Prostate gland (tissue), 2 donors: ENCODE data around the gene HTATIP2. TPM values are rescaled to one million over a fixed set of nuclear protein-coding genes. Genes with fewer than 3 reads are reported as not detected.

Experiments
- DNase-seq: peaks from one replicate; pipeline ENCODE4 v3.0.0-alpha.2; 2019; ENCODE audit warnings: low spot score
- H3K27ac ChIP-seq, 2 donors: fragments of 200-600 bp; sonication (generic); 2 replicates each; pipeline ENCODE4 v1.5.1; 2017 to 2019
- H3K27me3 ChIP-seq: fragments of 200-600 bp; sonication (generic); replicated peaks from 2 replicates; pipeline ENCODE4 v1.5.1; 2019; ENCODE audit not compliant: insufficient read depth
- H3K36me3 ChIP-seq, 2 donors: fragments of 200-600 bp; sonication (generic); 1 replicate in 1 of 2; 2 replicates in 1 of 2; pipeline versions ENCODE4 v1.5.1 to v1.8.1; 2017 to 2019
- H3K4me1 ChIP-seq: fragments of 200-600 bp; sonication (generic); replicated peaks from 2 replicates; pipeline ENCODE4 v1.5.1; 2019
- H3K4me3 ChIP-seq, 2 donors: fragments of 200-600 bp; sonication (generic); 2 replicates each; pipeline ENCODE4 v1.5.1; 2017 to 2019
- H3K9me3 ChIP-seq: fragments of 200-600 bp; sonication (generic); 2 replicates; pipeline ENCODE4 v1.5.1; 2017
- CTCF ChIP-seq, 4 experiments: fragments of 200-600 bp in 2 of 4; fragments of 450-650 bp in 2 of 4; sonication (generic) in 2 of 4; IDR thresholded peaks; 1 replicate in 3 of 4; 2 replicates in 1 of 4; pipeline ENCODE4 v1.5.1; 2016 to 2019; ENCODE audit warnings: antibody characterized with exemption in 4 of 4, mild to moderate bottlenecking in 2 of 4, moderate library complexity in 2 of 4
- POLR2A ChIP-seq: fragments of 450-650 bp; IDR thresholded peaks from one replicate; pipeline ENCODE4 v1.6.1; 2016; ENCODE audit warnings: antibody characterized with exemption, mild to moderate bottlenecking
- POLR2AphosphoS5 ChIP-seq: sonication (generic); formaldehyde crosslinking; IDR thresholded peaks from one replicate; pipeline ENCODE4 v1.6.1; 2017; ENCODE audit warnings: antibody characterized with exemption
- WGBS: methylation state at CpG from one replicate; pipeline ENCODE4 v1.1.5; 2018; 5-methylcytosine and 5-hydroxymethylcytosine counted together
- intact Hi-C: fragments of 100-400 bp; cut with DNase I; formaldehyde crosslinking; loops from one replicate; pipeline ENCODE4 v1.14.2; 2022
- total RNA-seq, 2 donors: library from RNA; depleted of rRNA; stranded (reverse); fragments of >200 nt; gene quantifications; one replicate each; pipeline ENCODE4 v1.1.0, GENCODE V29; 2016

The HTATIP2 gene
- total RNA-seq, 2 donors from 2014 or later: 35.1 to 48.0 TPM

GRCh38 chr11:20399498-20399897, 36.0 kb downstream of the HTATIP2 start:
- Histone ChIP-seq H3K4me1 (no peaks in the 10 kb centered on the region), H3K4me3 (no peak overlapping the region), H3K27ac (no peak overlapping the region), H3K27me3 (no peaks in the 10 kb centered on the region), H3K9me3 (no peaks in the 10 kb centered on the region), H3K36me3 (no peaks in the 10 kb centered on the region)
- TF ChIP-seq POLR2A: no peak
- TF ChIP-seq POLR2AphosphoS5: no peak
- no peak for TF ChIP-seq CTCF (IDR thresholded peaks at IDR 0.05)
- DNase-seq: no peak
- WGBS: 77% methylated on average over 2 of the region's 2 CpGs
- intact Hi-C loops: no loop called here

GRCh38 chr11:20403059-20403458, 39.5 kb downstream of the HTATIP2 start:
- H3K27ac ChIP-seq: no peak overlapping the region
- 100% methylated on average over 1 of the region's 1 CpG for WGBS
- no peak for DNase-seq
- H3K4me1 ChIP-seq: no peaks in the 10 kb centered on the region
- intact Hi-C loops: no loop called here
- H3K9me3 ChIP-seq: no peaks in the 10 kb centered on the region
- H3K27me3 ChIP-seq: no peaks in the 10 kb centered on the region
- TF ChIP-seq POLR2A: no peak
- TF ChIP-seq CTCF (IDR thresholded peaks at IDR 0.05): no peak
- no peak for TF ChIP-seq POLR2AphosphoS5
- no peak overlapping the region for H3K4me3 ChIP-seq
- no peaks in the 10 kb centered on the region for H3K36me3 ChIP-seq

GRCh38 chr11:20406484-20406883, 43.0 kb downstream of the HTATIP2 start:
- Histone ChIP-seq H3K4me3 (no peak overlapping the region), H3K27me3 (no peaks in the 10 kb centered on the region), H3K36me3 (no peaks in the 10 kb centered on the region), H3K4me1 (no peaks in the 10 kb centered on the region), H3K9me3 (no peaks in the 10 kb centered on the region), H3K27ac (no peak overlapping the region)
- TF ChIP-seq POLR2A (no peak), CTCF (IDR thresholded peaks at IDR 0.05) (no peak), POLR2AphosphoS5 (no peak)
- DNase-seq: no peak
- intact Hi-C loops: no loop called here

GRCh38 chr11:20407344-20407743, 43.8 kb downstream of the HTATIP2 start:
- Histone ChIP-seq H3K4me1 (no peaks in the 10 kb centered on the region), H3K9me3 (no peaks in the 10 kb centered on the region), H3K36me3 (no peaks in the 10 kb centered on the region), H3K27ac (no peak overlapping the region), H3K27me3 (no peaks in the 10 kb centered on the region), H3K4me3 (no peak overlapping the region)
- no peak for DNase-seq
- intact Hi-C loops: no loop called here
- TF ChIP-seq POLR2AphosphoS5 (no peak), CTCF (IDR thresholded peaks at IDR 0.05) (no peak)
- 63% methylated on average over 3 of the region's 3 CpGs for WGBS

- Histone ChIP-seq H3K27ac (no peak overlapping the region), H3K4me1 (no peaks in the 10 kb centered on the region), H3K4me3 (no peak overlapping the region), H3K27me3 (no peaks in the 10 kb centered on the region), H3K36me3 (no peaks in the 10 kb centered on the region), H3K9me3 (no peaks in the 10 kb centered on the region)
- intact Hi-C loops: no loop called here
- TF ChIP-seq CTCF (IDR thresholded peaks at IDR 0.05) (no peak), POLR2A (no peak), POLR2AphosphoS5 (no peak)
- DNase-seq: no peak
Observed at GRCh38 chr11:20415432-20415831, 51.9 kb downstream of the HTATIP2 start.
